OCI-LY1 (cell line): ENCODE measurements around the gene PADI6.

Experiments
- EZH2 ChIP-seq: fragments of 200-600 bp; sonication (generic), shearing (Covaris generic); IDR thresholded peaks from 2 replicates; pipeline ENCODE4 v1.8.0; 2017; ENCODE audit warnings: borderline replicate concordance, mixed run types, mild to moderate bottlenecking, antibody characterized with exemption, low read length, moderate library complexity, mixed read lengths
- TF ChIP-seq, protein P1 (sequence below): fragments of 200-600 bp; sonication (generic), shearing (Covaris generic); IDR thresholded peaks from 2 replicates; pipeline ENCODE4 v1.5.1; 2017; ENCODE audit warnings: mild to moderate bottlenecking, antibody characterized with exemption, low read length, moderate library complexity, mixed read lengths

DNA sequence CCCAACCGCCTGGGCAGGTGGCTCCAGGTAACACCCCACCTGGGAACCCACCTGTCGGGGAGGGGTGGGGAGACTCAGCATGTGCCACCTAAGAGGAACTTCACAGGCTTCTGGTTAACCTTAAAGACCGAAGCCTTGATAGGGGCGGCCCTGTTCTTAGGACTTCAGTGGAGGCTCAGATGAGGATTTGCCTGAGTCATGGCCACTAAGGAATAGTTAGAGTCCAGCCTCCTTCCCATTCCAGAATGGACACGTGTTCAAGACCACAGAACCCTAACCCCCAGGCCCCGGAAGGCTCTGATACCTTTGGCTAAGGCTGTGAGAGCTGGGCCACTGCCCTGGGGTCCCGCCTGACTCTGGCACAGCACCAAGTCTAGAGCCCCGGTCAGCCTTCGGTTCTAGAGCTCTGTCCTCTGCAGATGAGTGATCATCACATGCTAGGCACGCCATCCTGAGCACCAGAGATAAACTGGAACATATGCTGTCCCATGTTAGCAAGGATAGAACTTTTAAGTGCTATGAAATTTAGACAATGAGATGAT lies 20.3 kb downstream of the PADI6 start:
- TF ChIP-seq, protein P1, sequence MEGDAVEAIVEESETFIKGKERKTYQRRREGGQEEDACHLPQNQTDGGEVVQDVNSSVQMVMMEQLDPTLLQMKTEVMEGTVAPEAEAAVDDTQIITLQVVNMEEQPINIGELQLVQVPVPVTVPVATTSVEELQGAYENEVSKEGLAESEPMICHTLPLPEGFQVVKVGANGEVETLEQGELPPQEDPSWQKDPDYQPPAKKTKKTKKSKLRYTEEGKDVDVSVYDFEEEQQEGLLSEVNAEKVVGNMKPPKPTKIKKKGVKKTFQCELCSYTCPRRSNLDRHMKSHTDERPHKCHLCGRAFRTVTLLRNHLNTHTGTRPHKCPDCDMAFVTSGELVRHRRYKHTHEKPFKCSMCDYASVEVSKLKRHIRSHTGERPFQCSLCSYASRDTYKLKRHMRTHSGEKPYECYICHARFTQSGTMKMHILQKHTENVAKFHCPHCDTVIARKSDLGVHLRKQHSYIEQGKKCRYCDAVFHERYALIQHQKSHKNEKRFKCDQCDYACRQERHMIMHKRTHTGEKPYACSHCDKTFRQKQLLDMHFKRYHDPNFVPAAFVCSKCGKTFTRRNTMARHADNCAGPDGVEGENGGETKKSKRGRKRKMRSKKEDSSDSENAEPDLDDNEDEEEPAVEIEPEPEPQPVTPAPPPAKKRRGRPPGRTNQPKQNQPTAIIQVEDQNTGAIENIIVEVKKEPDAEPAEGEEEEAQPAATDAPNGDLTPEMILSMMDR: no peak
- no peak for TF ChIP-seq EZH2
